Measurements from ENCODE around the gene GET4.

DNA sequence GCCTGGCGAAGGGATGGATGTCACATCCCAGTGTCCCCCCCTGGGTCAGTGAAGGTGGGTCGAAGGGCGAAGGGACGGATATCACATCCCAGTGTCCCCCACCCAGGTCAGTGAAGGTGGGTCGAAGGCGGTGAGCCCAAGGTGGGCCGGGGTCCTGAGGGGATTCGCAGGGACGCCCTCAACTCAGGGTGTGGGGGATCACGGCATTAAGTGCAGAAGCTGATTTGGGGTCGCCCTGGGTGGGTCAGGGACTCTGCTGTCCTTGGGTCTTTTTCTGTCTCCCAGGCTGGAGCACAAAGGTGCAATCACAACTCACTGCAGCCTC is 56.3 kb downstream of the GET4 start:
- TF ChIP-seq HDGF (IDR thresholded peaks at IDR 0.05; ENCODE audit: borderline replicate concordance) (no peak), SP1 (IDR thresholded peaks at IDR 0.05) (no peak), FOXA1 (IDR thresholded peaks at IDR 0.05) (no peak), ELF4 (IDR thresholded peaks at IDR 0.05) (no peak), BHLHE40 (IDR thresholded peaks at IDR 0.05; ENCODE audit: borderline replicate concordance) (no peak), PKNOX1 (IDR thresholded peaks at IDR 0.05) (no peak), NFRKB (IDR thresholded peaks at IDR 0.05) (no peak), ARNT (IDR thresholded peaks at IDR 0.05) (no peak)

Measured in HEK293T (cell line).